Endothelial cell of umbilical vein (primary cell): ENCODE data around the gene CFAP65.

Experiments used
- EZH2 ChIP-seq: IDR thresholded peaks from 2 replicates; pipeline ENCODE4 v1.6.1; 2012; ENCODE audit warnings: borderline replicate concordance, low read depth, mild to moderate bottlenecking, moderate library complexity, low read length, inconsistent platforms; ENCODE audit not compliant: severe bottlenecking
- FOS ChIP-seq: IDR thresholded peaks from 2 replicates; pipeline ENCODE4 v1.6.1; 2011; ENCODE audit warnings: mild to moderate bottlenecking, low read length, moderate library complexity, borderline replicate concordance; ENCODE audit not compliant: insufficient read depth
- GATA2 ChIP-seq: IDR thresholded peaks from 2 replicates; pipeline ENCODE4 v1.7.0; 2011; ENCODE audit warnings: low read depth, mild to moderate bottlenecking, moderate library complexity, mixed read lengths, low read length; ENCODE audit not compliant: insufficient read length, insufficient read depth
- JUN ChIP-seq: IDR thresholded peaks from 2 replicates; pipeline ENCODE4 v1.6.1; 2011; ENCODE audit warnings: borderline replicate concordance, low read depth; ENCODE audit not compliant: insufficient read length, insufficient read depth
- MYC ChIP-seq: IDR thresholded peaks from one replicate; pipeline ENCODE4 v1.6.1; 2011; ENCODE audit warnings: mild to moderate bottlenecking, low read depth, low read length
- POLR2A ChIP-seq: IDR thresholded peaks from 2 replicates; pipeline ENCODE4 v1.6.1; 2012; ENCODE audit warnings: low read depth, mild to moderate bottlenecking, control low read depth, low read length
- POLR2AphosphoS5 ChIP-seq: IDR thresholded peaks from 2 replicates; pipeline ENCODE4 v1.6.1; 2012; ENCODE audit warnings: low read depth, mild to moderate bottlenecking, control low read depth, low read length, moderate library complexity; ENCODE audit not compliant: insufficient read depth
- TF ChIP-seq, protein P1 (sequence below), 2 donors: IDR thresholded peaks; 1 replicate in 1 of 2; 2 replicates in 1 of 2; pipeline ENCODE4 v1.5.1; 2011; ENCODE audit warnings: low read length in 2 of 2, mild to moderate bottlenecking in 2 of 2, moderate library complexity in 2 of 2, control low read depth in 1 of 2, inconsistent platforms in 1 of 2, low read depth in 1 of 2; ENCODE audit not compliant: insufficient read depth in 1 of 2; ENCODE audit errors: extremely low read depth in 1 of 2
- TF ChIP-seq, protein P2 (sequence below): IDR thresholded peaks from 2 replicates; pipeline ENCODE4 v1.6.1; 2011; ENCODE audit not compliant: insufficient read depth, insufficient read length

DNA sequence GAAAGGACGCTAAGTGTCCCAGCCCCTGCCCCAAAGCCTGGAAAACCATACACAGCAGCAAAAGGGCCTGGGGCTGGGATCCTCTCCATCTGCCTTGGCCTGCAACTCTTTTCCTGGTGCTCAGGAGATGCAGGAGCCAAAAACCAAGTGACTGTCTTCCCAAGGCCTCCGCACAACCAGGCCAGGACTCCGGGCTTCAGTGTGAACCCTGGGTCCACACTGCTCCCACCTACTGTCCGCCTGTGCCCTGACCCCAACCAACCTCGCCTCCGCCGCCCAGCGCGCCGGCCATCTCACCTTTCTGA is 57.4 kb downstream of the CFAP65 start:
- TF ChIP-seq, protein P1, sequence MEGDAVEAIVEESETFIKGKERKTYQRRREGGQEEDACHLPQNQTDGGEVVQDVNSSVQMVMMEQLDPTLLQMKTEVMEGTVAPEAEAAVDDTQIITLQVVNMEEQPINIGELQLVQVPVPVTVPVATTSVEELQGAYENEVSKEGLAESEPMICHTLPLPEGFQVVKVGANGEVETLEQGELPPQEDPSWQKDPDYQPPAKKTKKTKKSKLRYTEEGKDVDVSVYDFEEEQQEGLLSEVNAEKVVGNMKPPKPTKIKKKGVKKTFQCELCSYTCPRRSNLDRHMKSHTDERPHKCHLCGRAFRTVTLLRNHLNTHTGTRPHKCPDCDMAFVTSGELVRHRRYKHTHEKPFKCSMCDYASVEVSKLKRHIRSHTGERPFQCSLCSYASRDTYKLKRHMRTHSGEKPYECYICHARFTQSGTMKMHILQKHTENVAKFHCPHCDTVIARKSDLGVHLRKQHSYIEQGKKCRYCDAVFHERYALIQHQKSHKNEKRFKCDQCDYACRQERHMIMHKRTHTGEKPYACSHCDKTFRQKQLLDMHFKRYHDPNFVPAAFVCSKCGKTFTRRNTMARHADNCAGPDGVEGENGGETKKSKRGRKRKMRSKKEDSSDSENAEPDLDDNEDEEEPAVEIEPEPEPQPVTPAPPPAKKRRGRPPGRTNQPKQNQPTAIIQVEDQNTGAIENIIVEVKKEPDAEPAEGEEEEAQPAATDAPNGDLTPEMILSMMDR (IDR thresholded peaks at IDR 0.05; ENCODE audit: extremely low read depth in 1 of 2, insufficient read depth in 1 of 2, low read depth in 1 of 2, low read length in 2 of 2), result no peak
- TF ChIP-seq GATA2 (no peak), EZH2 (no peak), POLR2AphosphoS5 (no peak), POLR2A (no peak), MYC (no peak), JUN (no peak), FOS (no peak)
- TF ChIP-seq, protein P2, sequence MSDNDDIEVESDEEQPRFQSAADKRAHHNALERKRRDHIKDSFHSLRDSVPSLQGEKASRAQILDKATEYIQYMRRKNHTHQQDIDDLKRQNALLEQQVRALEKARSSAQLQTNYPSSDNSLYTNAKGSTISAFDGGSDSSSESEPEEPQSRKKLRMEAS, result no peak
